Measurements from ENCODE around the gene BATF2.

The BATF2 gene, protein sequence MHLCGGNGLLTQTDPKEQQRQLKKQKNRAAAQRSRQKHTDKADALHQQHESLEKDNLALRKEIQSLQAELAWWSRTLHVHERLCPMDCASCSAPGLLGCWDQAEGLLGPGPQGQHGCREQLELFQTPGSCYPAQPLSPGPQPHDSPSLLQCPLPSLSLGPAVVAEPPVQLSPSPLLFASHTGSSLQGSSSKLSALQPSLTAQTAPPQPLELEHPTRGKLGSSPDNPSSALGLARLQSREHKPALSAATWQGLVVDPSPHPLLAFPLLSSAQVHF

DNA sequence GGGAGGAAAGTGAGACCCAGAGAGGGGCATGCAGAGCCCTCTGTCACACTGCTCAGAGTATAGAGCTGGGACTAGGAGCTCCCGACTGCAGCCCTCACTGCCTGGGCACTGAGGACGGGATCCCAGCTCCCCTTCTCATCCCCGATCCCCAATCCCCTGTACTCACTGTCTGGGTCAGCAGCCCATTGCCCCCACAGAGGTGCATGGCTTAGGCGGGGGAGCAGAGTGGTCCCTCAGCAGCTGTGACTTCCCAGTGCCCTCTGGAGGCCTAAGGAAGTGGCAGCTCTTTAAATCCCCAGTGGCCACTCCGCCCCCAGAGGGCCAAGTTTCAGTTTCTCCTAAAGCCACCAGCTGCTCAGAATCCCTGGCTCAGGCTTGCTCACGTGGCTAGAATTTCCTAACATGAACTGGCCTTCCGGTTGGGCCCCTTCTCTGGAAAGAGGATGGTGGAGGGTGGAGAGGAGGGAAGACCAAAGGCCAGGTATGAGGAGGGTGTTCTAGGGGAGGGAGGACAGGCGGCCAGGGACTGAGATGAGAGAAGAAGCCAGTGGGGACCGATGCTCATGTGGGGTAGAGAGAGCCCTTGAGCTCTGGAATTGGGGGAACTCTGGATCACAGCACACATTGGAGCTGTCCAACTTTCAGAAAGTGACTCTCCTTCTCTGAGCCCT lies at the start of gene BATF2:
Gene BATF2 (minus strand): TSS at position 262 of the 671 bp plus-strand sequence. CDS start 57 bp downstream, at position 205.
- TF ChIP-seq, protein P1, sequence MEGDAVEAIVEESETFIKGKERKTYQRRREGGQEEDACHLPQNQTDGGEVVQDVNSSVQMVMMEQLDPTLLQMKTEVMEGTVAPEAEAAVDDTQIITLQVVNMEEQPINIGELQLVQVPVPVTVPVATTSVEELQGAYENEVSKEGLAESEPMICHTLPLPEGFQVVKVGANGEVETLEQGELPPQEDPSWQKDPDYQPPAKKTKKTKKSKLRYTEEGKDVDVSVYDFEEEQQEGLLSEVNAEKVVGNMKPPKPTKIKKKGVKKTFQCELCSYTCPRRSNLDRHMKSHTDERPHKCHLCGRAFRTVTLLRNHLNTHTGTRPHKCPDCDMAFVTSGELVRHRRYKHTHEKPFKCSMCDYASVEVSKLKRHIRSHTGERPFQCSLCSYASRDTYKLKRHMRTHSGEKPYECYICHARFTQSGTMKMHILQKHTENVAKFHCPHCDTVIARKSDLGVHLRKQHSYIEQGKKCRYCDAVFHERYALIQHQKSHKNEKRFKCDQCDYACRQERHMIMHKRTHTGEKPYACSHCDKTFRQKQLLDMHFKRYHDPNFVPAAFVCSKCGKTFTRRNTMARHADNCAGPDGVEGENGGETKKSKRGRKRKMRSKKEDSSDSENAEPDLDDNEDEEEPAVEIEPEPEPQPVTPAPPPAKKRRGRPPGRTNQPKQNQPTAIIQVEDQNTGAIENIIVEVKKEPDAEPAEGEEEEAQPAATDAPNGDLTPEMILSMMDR (IDR thresholded peaks at IDR 0.05; ENCODE audit: insufficient read depth, missing control alignments), result peak; percentile 15
- DNase-seq (ENCODE audit: insufficient read length, low spot score), result peak; percentile 71
- no peak for FAIRE-seq

DNA sequence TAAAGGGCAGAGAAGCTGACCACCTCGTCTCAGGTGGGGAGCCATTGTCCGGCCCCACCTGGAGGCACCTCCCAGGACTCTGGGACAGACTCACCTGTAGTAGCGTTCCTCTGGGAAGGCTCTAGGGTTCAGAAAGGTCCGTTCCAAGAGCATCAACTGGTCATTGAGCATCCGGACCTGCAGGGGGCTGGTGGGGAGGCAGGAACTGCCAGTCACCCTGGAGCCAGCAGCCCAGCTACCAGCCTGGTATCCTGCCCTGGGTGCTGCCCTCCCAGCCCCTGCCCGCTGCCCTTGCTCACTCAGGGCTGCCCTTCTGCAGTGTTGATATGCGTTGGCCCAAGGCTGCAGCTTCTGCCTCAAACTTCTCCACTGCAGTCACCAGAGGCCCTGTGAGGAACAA lies 49.0 kb upstream of the BATF2 start:
- TF ChIP-seq, protein P1 (IDR thresholded peaks at IDR 0.05; ENCODE audit: insufficient read depth, missing control alignments), result no peak
- DNase-seq (ENCODE audit: insufficient read length, low spot score) (no peak), FAIRE-seq (no peak)

DNA sequence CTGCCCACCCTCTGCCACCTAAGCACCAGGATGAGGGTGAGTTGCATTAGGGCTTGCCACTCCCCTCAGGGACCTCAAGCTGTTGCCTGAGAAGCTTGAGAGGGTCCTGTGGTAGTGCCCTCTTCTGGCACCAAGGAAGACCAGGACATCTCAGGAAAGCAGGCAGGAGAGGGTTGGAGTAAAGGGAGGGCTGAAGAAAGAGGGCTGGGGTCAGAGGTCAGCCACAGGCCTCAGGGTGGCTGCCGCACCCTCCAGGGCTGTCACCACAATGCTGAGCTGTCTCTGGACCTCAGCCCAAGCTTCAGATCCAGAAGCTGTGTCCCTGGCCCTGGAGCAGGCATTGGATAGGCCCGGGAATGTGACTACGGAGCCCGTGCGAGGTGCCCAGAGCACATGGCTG lies 48.3 kb upstream of the BATF2 start:
- DNase-seq (ENCODE audit: insufficient read length, low spot score) (no peak), FAIRE-seq (no peak)
- TF ChIP-seq, protein P1 (IDR thresholded peaks at IDR 0.05; ENCODE audit: insufficient read depth, missing control alignments), result no peak

DNA sequence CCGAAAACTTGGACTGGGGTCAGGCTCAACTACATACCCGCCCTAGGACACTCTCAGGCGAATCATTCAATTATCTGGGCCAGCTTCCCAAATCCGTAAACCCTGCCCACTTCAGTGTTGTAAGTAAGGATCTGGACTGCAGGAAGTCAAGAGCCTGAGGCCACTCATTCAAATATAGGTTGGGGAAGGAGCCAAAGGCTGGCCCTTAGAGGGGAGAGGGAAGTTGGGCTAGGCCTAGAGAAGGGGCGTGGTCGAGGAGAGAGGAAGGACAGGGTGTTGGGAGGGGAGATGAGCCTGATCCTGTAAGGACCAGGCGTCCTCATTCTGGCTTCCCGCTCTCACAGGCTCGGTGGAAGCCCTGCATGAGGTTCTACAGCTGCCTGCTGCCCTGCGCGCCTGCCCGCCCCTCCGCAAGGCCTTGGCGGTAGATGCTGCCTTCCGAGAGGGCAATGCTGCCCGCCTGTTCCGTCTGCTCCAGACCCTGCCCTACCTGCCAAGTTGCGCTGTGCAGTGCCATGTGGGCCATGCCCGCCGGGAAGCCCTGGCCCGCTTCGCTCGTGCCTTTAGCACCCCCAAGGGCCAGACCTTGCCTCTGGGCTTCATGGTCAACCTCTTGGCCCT lies 47.2 kb upstream of the BATF2 start:
- FAIRE-seq (no peak), DNase-seq (ENCODE audit: insufficient read length, low spot score) (no peak)
- TF ChIP-seq, protein P1 (IDR thresholded peaks at IDR 0.05; ENCODE audit: insufficient read depth, missing control alignments), result no peak

DNA sequence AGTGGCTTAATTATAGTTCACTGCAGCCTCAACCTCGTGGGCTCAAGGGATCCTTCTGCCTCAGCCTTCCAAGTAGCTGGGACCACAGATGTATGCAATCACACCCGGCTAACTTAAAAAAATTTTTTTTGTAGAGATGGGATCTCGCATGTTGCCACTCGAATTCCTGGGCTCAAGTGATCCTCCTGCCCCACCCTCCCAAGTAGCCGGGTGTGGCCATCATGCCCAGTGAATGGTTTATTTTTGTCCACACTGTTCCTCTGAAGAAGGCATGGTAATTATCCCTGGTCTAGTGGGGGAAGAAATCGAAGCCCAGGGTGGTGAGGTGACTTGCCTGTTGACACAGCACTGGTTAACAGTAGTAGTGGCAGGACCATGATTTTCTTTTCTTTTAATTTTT lies 46.1 kb upstream of the BATF2 start:
- DNase-seq (ENCODE audit: insufficient read length, low spot score), result no peak
- TF ChIP-seq, protein P1 (IDR thresholded peaks at IDR 0.05; ENCODE audit: insufficient read depth, missing control alignments), result no peak
- no peak for FAIRE-seq

DNA sequence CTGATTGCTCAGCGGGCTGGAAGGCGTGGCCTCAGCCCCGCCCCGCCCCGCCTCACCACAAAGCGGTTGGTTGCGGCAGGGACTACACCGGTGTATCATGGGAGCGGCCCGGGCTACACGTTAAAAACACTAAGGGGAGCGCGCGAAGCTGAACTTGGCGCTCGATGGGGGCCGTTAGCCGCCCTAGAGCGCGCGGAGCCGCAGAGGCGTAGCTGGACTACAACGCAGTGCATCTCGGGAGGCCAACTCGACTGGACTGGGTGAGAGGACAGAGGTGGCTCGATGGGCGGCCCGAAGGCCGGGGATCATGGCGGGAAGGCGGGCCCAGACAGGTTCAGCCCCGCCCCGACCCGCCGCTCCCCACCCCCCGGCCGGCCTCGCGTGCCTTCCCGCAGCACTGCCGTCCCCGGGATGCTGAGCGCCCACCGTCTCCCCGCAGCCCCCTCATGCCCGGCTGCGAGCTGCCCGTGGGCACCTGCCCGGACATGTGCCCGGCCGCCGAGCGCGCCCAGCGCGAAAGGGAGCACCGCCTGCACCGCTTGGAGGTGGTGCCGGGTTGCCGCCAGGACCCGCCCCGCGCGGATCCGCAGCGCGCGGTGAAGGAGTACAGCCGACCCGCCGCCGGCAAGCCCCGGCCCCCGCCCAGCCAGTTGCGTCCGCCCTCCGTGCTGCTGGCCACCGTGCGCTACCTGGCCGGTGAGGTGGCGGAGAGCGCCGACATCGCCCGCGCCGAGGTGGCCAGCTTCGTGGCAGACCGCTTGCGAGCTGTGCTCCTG lies 44.3 kb upstream of the BATF2 start, which contains the start of gene SAC3D1:
Gene SAC3D1 (plus strand): TSS at position 364 of the 776 bp plus-strand sequence. CDS start 83 bp downstream, at position 447.
- peak; percentile 90 for DNase-seq (ENCODE audit: insufficient read length, low spot score)
- TF ChIP-seq, protein P1 (IDR thresholded peaks at IDR 0.05; ENCODE audit: insufficient read depth, missing control alignments), result no peak
- no peak for FAIRE-seq

Measured in D721Med (cell line).